ENCODE measurements around the gene IGSF21.

DNA sequence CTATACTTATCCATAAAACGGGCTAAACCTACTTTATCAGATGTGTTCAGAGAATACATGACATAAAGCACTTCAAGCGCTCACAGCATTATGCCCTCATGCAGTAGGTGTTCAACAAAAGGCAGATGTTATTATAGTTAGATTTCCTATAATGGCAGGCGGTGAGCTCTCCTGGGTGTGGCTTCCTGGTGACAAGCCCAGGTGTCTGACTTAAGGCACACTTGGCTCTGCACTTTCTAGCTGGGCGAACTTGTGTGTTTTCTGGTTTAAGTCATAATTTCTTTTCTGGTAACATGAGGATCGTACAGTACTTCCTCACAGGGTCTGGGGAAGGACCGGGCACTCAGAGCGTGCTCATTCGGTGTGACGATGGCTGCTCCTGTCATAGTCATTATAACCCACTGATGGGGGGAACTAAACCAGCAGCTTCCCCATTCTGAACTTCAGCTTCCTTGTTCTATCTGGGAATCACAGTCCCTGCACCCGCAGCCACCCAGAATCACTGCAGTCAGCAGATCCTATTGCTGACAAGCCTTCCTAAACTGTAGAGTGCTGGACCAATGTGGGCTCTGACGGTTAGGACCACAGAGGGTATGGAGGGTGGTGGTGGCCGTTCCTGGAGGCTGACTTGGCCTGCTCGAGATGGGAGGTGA, 52.8 kb downstream of the IGSF21 start:
- TF ChIP-seq, protein P1, sequence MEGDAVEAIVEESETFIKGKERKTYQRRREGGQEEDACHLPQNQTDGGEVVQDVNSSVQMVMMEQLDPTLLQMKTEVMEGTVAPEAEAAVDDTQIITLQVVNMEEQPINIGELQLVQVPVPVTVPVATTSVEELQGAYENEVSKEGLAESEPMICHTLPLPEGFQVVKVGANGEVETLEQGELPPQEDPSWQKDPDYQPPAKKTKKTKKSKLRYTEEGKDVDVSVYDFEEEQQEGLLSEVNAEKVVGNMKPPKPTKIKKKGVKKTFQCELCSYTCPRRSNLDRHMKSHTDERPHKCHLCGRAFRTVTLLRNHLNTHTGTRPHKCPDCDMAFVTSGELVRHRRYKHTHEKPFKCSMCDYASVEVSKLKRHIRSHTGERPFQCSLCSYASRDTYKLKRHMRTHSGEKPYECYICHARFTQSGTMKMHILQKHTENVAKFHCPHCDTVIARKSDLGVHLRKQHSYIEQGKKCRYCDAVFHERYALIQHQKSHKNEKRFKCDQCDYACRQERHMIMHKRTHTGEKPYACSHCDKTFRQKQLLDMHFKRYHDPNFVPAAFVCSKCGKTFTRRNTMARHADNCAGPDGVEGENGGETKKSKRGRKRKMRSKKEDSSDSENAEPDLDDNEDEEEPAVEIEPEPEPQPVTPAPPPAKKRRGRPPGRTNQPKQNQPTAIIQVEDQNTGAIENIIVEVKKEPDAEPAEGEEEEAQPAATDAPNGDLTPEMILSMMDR (IDR thresholded peaks at IDR 0.05; ENCODE audit: insufficient read depth, low read length): no peak
- TF ChIP-seq POLR2AphosphoS5 (IDR thresholded peaks at IDR 0.05; ENCODE audit: low read depth): no peak
